ENCODE measurements around the gene ACTC1.

DNA sequence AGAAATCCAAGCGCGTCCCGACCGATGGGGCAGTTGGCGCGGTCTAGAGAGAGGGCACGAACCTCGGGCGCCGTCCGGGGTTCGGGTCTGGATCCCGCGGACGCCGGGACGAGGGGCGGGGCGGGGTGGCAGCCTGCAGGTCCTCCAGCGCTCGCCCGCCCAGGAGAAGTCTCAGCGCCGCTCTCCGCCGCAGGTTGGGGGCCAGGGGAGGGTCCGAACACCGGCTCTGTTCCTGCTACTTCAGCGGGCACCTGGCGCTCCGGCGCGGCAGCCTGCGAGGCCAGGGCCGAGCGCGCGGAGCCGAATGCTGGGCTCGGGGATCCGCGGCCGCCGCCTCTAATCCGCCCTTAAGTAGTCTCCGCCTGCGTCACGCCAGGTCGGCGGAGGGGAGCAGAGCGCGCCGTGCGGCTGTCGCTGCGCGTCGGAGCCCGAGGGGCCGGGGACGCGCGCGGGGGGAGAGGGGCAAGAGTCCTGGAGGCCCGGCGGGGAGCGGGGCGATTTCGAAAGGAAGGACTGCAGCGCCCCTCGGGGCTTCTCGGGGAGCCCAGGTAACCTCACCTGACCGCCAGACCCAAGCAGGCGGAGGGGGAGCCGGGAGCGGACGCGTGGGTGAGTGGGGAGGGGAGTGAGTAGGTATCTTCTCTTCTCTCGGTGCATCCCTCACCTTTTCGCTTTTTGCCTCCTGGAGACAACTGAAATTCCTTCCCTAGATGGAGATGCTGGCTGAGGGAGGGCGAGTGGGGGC is 40.5 kb downstream of the ACTC1 start, which contains the start of gene GJD2:
- TF ChIP-seq, protein P1, sequence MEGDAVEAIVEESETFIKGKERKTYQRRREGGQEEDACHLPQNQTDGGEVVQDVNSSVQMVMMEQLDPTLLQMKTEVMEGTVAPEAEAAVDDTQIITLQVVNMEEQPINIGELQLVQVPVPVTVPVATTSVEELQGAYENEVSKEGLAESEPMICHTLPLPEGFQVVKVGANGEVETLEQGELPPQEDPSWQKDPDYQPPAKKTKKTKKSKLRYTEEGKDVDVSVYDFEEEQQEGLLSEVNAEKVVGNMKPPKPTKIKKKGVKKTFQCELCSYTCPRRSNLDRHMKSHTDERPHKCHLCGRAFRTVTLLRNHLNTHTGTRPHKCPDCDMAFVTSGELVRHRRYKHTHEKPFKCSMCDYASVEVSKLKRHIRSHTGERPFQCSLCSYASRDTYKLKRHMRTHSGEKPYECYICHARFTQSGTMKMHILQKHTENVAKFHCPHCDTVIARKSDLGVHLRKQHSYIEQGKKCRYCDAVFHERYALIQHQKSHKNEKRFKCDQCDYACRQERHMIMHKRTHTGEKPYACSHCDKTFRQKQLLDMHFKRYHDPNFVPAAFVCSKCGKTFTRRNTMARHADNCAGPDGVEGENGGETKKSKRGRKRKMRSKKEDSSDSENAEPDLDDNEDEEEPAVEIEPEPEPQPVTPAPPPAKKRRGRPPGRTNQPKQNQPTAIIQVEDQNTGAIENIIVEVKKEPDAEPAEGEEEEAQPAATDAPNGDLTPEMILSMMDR (IDR thresholded peaks at IDR 0.05) = no peak
- no peak for TF ChIP-seq POLR2A (IDR thresholded peaks at IDR 0.05)
